LNCaP clone FGC (cell line): ENCODE data around the gene RASD1.

Experiments used
- DNase-seq: peaks from one replicate; pipeline ENCODE4 v3.0.0-alpha.2; 2011; ENCODE audit warnings: low read depth
- H3K4me3 ChIP-seq: 2 replicates; pipeline ENCODE4 v1.5.1; 2011; ENCODE audit warnings: mild to moderate bottlenecking, low read depth, low read length, control low read depth
- TF ChIP-seq, protein P1 (sequence below): IDR thresholded peaks from 2 replicates; pipeline ENCODE4 v1.5.1; 2012; ENCODE audit warnings: mild to moderate bottlenecking; ENCODE audit not compliant: control insufficient read depth, insufficient read depth; ENCODE audit errors: extremely low read depth

The RASD1 gene

DNA sequence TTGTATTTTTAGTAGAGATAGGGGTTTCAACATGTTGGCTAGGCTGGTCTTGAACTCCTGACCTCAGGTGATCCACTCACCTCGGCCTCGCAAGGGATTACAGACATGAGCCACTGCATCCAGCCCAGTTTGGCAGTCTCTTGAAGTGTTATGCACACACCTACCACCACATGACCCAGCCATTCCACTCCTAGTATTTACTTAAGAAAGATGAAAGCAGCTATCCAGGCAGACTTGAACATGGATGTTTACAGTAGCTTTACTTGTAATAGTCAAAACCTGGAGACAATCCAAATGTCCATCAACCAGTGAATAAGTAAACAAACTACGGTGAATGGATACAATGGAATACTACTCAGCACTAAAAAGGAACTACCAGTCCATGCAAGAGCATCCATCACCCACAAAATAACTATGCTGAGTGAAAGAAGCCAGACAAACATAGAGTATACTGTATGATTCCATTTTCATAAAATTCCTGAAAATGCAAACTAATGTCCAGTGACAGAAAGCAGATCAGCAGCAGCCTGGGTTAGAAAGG, 37.8 kb upstream of the RASD1 start:
- TF ChIP-seq, protein P1, sequence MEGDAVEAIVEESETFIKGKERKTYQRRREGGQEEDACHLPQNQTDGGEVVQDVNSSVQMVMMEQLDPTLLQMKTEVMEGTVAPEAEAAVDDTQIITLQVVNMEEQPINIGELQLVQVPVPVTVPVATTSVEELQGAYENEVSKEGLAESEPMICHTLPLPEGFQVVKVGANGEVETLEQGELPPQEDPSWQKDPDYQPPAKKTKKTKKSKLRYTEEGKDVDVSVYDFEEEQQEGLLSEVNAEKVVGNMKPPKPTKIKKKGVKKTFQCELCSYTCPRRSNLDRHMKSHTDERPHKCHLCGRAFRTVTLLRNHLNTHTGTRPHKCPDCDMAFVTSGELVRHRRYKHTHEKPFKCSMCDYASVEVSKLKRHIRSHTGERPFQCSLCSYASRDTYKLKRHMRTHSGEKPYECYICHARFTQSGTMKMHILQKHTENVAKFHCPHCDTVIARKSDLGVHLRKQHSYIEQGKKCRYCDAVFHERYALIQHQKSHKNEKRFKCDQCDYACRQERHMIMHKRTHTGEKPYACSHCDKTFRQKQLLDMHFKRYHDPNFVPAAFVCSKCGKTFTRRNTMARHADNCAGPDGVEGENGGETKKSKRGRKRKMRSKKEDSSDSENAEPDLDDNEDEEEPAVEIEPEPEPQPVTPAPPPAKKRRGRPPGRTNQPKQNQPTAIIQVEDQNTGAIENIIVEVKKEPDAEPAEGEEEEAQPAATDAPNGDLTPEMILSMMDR = no peak
- peak; percentile 98 for DNase-seq
- no peak overlapping the region for H3K4me3 ChIP-seq

DNA sequence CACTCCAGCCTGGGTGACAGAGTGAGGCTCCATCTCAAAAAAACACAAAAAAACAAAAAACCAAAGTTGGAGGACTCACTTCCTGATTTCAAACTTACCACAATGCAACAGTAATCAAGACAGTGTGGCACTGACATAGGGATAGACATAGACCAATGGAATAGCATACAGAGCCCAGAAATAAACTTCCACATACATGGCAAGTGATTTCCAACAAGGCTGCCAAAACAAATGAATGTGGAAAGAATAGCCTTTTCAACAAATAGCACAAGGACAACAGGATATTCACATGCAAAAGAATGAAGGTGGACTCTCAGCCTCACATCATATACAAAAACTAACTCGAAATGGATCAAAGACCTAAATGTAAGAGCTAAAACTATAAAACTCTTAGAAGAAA, 36.8 kb upstream of the RASD1 start:
- no peak overlapping the region for H3K4me3 ChIP-seq
- TF ChIP-seq, protein P1 = no peak
- no peak for DNase-seq

DNA sequence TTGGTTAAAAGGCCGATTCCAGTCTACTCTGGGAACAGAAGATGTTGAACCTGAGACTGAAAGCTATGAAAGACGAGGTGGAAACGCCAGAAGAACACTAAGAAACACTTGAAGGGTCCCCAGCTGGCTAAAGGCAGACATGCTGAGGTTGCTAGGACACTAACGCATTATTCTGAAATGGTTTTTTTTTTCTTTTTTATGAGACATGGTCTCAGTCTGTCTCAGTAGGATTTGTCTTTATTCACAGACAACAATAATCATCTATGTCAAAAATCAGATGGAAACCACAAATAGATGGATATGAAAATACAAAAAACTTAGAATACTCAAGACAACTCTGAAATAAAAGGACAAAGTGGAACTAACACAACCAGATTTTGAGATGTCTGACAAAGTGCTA, 35.0 kb upstream of the RASD1 start:
- TF ChIP-seq, protein P1 = no peak
- no peak for DNase-seq
- H3K4me3 ChIP-seq = no peak overlapping the region

DNA sequence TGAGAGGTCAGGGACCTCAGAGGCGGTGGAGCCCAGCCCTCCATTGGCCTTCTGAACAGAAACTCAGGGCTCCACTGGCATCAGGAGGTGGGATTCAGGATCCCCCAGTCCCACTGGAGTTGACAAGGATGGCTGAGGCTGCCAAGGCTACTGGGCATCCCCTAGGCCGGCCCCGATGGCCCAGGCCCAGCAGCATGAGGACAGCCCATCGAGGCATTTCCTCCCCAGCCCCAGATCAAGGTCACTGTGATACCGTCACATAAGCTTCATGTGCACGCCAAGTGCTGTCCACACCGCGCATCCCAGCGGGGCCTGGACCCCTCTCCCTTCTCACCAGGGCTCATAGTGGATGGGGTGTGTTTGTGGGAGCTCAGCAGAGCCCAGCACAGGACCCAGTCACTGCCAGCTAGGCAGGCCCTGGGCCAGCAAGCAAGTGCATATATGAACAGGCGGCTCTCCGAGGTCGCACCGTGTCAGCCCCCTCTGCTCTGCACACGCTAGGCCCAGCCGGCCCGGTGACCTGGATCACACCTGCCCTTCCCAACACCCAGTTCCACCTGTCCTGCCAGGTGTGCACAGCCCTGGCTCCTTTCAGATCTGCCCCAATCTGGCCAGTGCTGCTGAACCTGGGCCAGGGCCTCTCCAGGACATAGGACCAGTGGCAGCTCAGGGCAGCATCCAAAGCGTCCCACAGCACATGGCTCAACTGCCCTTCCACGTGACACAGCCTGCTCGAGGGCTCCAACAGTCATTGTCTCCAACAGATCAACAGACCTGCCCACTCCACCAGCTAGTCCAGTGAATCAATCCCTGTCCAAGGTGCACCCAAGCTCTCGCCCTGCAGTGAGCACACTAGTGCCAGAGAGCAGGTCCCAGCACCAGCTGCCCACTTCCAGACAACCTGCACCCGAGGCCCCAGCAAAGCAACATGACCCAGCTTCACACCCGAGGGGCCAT, 32.8 kb upstream of the RASD1 start:
- H3K4me3 ChIP-seq = no peak overlapping the region
- TF ChIP-seq, protein P1 = no peak
- DNase-seq = no peak

DNA sequence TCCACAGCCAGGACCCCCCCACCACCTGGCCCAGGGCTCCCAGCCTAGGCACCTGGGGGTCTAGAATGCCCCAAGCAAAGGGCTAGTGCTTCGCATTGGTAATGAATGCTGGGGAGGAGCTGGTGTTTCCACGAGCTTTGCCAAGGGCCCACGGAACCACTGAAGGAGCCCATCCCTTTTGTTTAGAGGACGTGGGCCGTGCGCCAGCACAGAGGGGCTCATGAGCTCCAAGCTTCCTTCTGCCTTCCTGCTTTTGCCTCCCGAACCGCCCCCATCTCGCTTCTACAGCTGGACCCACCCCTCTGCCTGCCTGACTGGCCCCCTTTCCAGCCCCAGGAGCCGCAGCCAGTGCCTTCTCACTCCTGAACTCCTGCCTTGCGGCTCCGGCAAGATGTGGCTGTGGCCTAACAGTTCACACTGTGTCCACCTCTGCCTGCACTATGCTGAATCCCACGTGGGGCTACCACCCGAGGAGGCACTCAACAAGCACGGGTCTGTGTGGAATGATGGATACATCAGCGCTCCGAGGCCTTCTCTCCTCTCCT, 31.8 kb upstream of the RASD1 start:
- TF ChIP-seq, protein P1 = no peak
- no peak for DNase-seq
- H3K4me3 ChIP-seq = no peak overlapping the region

DNA sequence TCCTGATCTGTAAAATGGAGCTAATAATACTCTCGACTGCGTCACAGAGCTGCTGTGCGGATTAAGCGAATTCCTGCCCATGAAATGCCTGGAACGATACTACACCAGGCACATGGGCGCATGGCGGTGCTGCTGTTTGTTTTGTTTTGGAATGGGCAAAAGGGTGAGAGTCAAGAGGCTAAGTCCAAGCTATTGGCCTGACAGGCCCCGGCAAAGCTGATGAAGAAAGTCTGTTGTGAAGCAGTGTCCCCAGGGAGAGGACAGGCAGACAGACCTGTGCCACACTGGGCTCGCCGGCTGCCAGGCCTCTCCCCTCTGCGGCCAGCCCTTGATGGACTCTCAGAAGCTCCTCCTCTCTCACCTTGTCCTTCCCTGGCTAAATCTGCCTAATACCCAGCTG, 31.3 kb upstream of the RASD1 start:
- DNase-seq = no peak
- TF ChIP-seq, protein P1 = no peak
- H3K4me3 ChIP-seq = no peak overlapping the region
